Thyroid gland (tissue), 4 donors: ENCODE measurements around the gene MINAR2.

Source experiments
- POLR2A ChIP-seq, 2 donors: fragments of 450-650 bp; IDR thresholded peaks; one replicate each; pipeline ENCODE4 v1.6.1; 2017; ENCODE audit warnings: antibody characterized with exemption in 2 of 2, mild to moderate bottlenecking in 2 of 2, moderate library complexity in 1 of 2
- TF ChIP-seq, protein P1 (sequence below), 6 experiments: fragments of 200-600 bp in 3 of 6; fragments of 450-650 bp in 3 of 6; sonication (generic) in 3 of 6; IDR thresholded peaks; one replicate each; pipeline ENCODE4 v1.5.1; 2016 to 2019; ENCODE audit warnings: antibody characterized with exemption in 6 of 6, mild to moderate bottlenecking in 2 of 6, inconsistent platforms in 1 of 6, moderate library complexity in 1 of 6

DNA sequence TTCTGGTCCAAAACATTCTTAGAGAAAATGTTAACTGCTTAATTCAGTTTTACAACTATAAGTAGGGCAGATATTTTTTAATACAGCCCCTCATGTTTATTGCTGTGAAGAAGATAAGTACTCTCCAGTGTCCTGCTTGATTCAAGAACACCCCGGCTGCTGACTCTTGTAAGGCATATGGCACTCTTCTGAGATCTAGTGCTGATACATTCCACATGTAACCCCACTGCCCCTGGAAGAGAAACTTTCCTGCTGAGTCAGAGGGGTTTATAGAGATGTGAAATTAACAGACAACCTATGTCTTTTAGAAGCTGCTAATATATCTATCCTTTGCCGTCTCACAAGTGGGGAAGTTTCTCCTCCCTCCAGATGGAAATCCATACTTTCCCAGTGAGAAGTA lies 1.0 kb upstream of the MINAR2 start:
- TF ChIP-seq, protein P1, sequence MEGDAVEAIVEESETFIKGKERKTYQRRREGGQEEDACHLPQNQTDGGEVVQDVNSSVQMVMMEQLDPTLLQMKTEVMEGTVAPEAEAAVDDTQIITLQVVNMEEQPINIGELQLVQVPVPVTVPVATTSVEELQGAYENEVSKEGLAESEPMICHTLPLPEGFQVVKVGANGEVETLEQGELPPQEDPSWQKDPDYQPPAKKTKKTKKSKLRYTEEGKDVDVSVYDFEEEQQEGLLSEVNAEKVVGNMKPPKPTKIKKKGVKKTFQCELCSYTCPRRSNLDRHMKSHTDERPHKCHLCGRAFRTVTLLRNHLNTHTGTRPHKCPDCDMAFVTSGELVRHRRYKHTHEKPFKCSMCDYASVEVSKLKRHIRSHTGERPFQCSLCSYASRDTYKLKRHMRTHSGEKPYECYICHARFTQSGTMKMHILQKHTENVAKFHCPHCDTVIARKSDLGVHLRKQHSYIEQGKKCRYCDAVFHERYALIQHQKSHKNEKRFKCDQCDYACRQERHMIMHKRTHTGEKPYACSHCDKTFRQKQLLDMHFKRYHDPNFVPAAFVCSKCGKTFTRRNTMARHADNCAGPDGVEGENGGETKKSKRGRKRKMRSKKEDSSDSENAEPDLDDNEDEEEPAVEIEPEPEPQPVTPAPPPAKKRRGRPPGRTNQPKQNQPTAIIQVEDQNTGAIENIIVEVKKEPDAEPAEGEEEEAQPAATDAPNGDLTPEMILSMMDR (IDR thresholded peaks at IDR 0.05): no peak
- TF ChIP-seq POLR2A (IDR thresholded peaks at IDR 0.05): no peak
